WI38 (cell line): Measurements from ENCODE around the gene NGLY1.
A peak's percentile ranks its signal among the peaks of the same experiment; 100 is the strongest.

Experiments used
- H3K4me3 ChIP-seq: 2 replicates; pipeline ENCODE4 v1.5.1; 2011; ENCODE audit warnings: low read depth, mild to moderate bottlenecking, control low read depth, low read length
- CTCF ChIP-seq: IDR thresholded peaks from 2 replicates; pipeline ENCODE4 v1.5.1; 2012; ENCODE audit warnings: low read depth, mild to moderate bottlenecking, control low read depth, low read length

The NGLY1 gene

GRCh38 chr3:25803833-25804232 lies 20.6 kb upstream of the NGLY1 start:
- no peak overlapping the region for H3K4me3 ChIP-seq
- TF ChIP-seq CTCF, result no peak

- no peak overlapping the region for H3K4me3 ChIP-seq
- no peak for TF ChIP-seq CTCF
These were observed 18.5 kb upstream of the NGLY1 start for GRCh38 chr3:25801786-25802185.

GRCh38 chr3:25789596-25790556 lies 6.6 kb upstream of the NGLY1 start, which contains the start of gene OXSM:
TSS of gene OXSM (plus strand) at chr3:25790090. CDS start at chr3:25791021, 931 bp downstream.
- H3K4me3 ChIP-seq, result peak within 1 kb of the TSS; percentile 81
- no peak for TF ChIP-seq CTCF

GRCh38 chr3:25789209-25789595 lies 6.0 kb upstream of the NGLY1 start:
- peak overlapping the region; percentile 81 for H3K4me3 ChIP-seq
- TF ChIP-seq CTCF, result no peak

GRCh38 chr3:25787689-25788088 lies 4.4 kb upstream of the NGLY1 start:
- TF ChIP-seq CTCF, result no peak
- H3K4me3 ChIP-seq, result no peak overlapping the region

- no peak overlapping the region for H3K4me3 ChIP-seq
- TF ChIP-seq CTCF, result no peak
These were observed 2.6 kb upstream of the NGLY1 start for GRCh38 chr3:25785826-25786225.

- no peak for TF ChIP-seq CTCF
- no peak overlapping the region for H3K4me3 ChIP-seq
These were observed 1.7 kb upstream of the NGLY1 start for GRCh38 chr3:25784971-25785370.
